Measurements from ENCODE around the gene KLK1. TPM values are rescaled to one million over a fixed set of nuclear protein-coding genes. Genes with fewer than 3 reads are reported as not detected.

The KLK1 gene
- total RNA-seq, 1 experiment from 2014 or later, result 0.31 TPM

- Histone ChIP-seq H3K4me1 (ENCODE audit: control insufficient read depth, insufficient read depth, low read length) (no peaks in the 10 kb centered on the region), H3K4me3 (ENCODE audit: low read depth in 2 of 2, low read length in 2 of 2) (no peak overlapping the region), H3K9me3 (ENCODE audit: control insufficient read depth, insufficient read depth, low read depth, low read length) (no peaks in the 10 kb centered on the region), H3K36me3 (ENCODE audit: control insufficient read depth, insufficient read depth, low read length) (no peaks in the 10 kb centered on the region), H3K27me3 (ENCODE audit: control insufficient read depth, insufficient read depth, low read length) (no peaks in the 10 kb centered on the region), H3K27ac (ENCODE audit: low read length) (no peak overlapping the region)
- intact Hi-C loops (cut with micrococcal nuclease; ENCODE audit: unreplicated experiment), result no loop called here
- ATAC-seq (no peak), DNase-seq (ENCODE audit: low read depth, low spot score) (no peak)
- BruUV-seq (replicated peaks), result no TSS peak
- POLR2A ChIA-PET, result no interaction called here
- CTCF ChIA-PET, result no interaction called here
- TF ChIP-seq REST (IDR thresholded peaks at IDR 0.05; ENCODE audit: insufficient read depth in 1 of 2, low read depth in 2 of 2, low read length in 1 of 2), result no peak
- no peak for TF ChIP-seq POLR2AphosphoS5 (IDR thresholded peaks at IDR 0.05; ENCODE audit: low read depth, low read length)
- no peak for TF ChIP-seq SIN3A (IDR thresholded peaks at IDR 0.05; ENCODE audit: borderline replicate concordance, insufficient read depth, low read depth, low read length)
- TF ChIP-seq, protein P1, sequence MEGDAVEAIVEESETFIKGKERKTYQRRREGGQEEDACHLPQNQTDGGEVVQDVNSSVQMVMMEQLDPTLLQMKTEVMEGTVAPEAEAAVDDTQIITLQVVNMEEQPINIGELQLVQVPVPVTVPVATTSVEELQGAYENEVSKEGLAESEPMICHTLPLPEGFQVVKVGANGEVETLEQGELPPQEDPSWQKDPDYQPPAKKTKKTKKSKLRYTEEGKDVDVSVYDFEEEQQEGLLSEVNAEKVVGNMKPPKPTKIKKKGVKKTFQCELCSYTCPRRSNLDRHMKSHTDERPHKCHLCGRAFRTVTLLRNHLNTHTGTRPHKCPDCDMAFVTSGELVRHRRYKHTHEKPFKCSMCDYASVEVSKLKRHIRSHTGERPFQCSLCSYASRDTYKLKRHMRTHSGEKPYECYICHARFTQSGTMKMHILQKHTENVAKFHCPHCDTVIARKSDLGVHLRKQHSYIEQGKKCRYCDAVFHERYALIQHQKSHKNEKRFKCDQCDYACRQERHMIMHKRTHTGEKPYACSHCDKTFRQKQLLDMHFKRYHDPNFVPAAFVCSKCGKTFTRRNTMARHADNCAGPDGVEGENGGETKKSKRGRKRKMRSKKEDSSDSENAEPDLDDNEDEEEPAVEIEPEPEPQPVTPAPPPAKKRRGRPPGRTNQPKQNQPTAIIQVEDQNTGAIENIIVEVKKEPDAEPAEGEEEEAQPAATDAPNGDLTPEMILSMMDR (IDR thresholded peaks at IDR 0.05), result no peak
- TF ChIP-seq TCF7L2 (IDR thresholded peaks at IDR 0.05; ENCODE audit: low read depth, low read length), result no peak
- in situ Hi-C loops (cut with HindIII; ENCODE audit: low pct_unique_long_range_greater_than_20kb, low sequenced_read_pairs), result no loop called here
Observed at GRCh38 chr19:50830266-50831025, 6.9 kb upstream of the KLK1 start.

DNA sequence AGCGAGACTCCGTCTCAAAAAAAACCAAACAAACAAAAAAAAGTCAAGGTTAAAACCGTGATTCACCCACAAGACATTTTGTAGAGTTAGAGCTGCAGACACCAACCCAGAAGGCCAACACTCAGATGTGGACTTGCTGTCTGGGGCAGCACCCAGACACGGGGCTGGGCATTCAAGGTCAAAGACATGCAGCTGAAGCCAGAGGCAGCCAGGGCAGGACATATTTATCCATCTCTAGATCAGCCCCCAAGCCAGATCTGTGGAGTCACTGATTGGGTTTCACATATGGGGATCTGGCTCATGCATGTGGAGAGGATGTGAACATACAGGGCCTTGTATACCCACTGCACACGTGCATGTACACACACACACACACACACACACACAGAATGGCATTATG, 6.2 kb upstream of the KLK1 start:
- H3K27me3 ChIP-seq (ENCODE audit: control insufficient read depth, insufficient read depth, low read length), result no peaks in the 10 kb centered on the region
- in situ Hi-C loops (cut with HindIII; ENCODE audit: low pct_unique_long_range_greater_than_20kb, low sequenced_read_pairs), result no loop called here
- CTCF ChIA-PET, result no interaction called here
- ATAC-seq (no peak), DNase-seq (ENCODE audit: low read depth, low spot score) (no peak)
- no peaks in the 10 kb centered on the region for H3K36me3 ChIP-seq (ENCODE audit: control insufficient read depth, insufficient read depth, low read length)
- no peaks in the 10 kb centered on the region for H3K9me3 ChIP-seq (ENCODE audit: control insufficient read depth, insufficient read depth, low read depth, low read length)
- H3K27ac ChIP-seq (ENCODE audit: low read length), result no peak overlapping the region
- H3K4me3 ChIP-seq (ENCODE audit: low read depth in 2 of 2, low read length in 2 of 2), result no peak overlapping the region
- BruUV-seq (replicated peaks), result no TSS peak
- TF ChIP-seq REST (IDR thresholded peaks at IDR 0.05; ENCODE audit: insufficient read depth in 1 of 2, low read depth in 2 of 2, low read length in 1 of 2), result no peak
- TF ChIP-seq, protein P1 (IDR thresholded peaks at IDR 0.05), result no peak
- TF ChIP-seq SIN3A (IDR thresholded peaks at IDR 0.05; ENCODE audit: borderline replicate concordance, insufficient read depth, low read depth, low read length), result no peak
- TF ChIP-seq TCF7L2 (IDR thresholded peaks at IDR 0.05; ENCODE audit: low read depth, low read length), result no peak
- no peak for TF ChIP-seq POLR2AphosphoS5 (IDR thresholded peaks at IDR 0.05; ENCODE audit: low read depth, low read length)
- H3K4me1 ChIP-seq (ENCODE audit: control insufficient read depth, insufficient read depth, low read length), result no peaks in the 10 kb centered on the region
- intact Hi-C loops (cut with micrococcal nuclease; ENCODE audit: unreplicated experiment), result no loop called here
- POLR2A ChIA-PET, result no interaction called here

Measured in Panc1 (cell line).